HEK293 (cell line): ENCODE measurements around the gene GNPTG.

Source experiments
- CTCF ChIA-PET: fragments of 350-600 bp; formaldehyde crosslinking; extraction: SDS; loops from one replicate; lab custom pipeline; 2021; ENCODE audit warnings: antibody characterized with exemption; lab: Yijun Ruan, JAX
- POLR2A ChIA-PET: fragments of 300-600 bp; formaldehyde crosslinking; extraction: SDS; loops from one replicate; lab custom pipeline; 2020; ENCODE audit warnings: antibody characterized with exemption, inconsistent platforms; lab: Yijun Ruan, JAX
- H3K27ac ChIP-seq: fragments of 200-500 bp; sonication (Bioruptor generic); 2 replicates; pipeline ENCODE4 v1.5.1; 2014; ENCODE audit warnings: low read depth, low read length, control low read depth, inconsistent platforms; ENCODE audit errors: extremely low read depth
- H3K36me3 ChIP-seq, 2 experiments: fragments of 200-500 bp in 1 of 2; sonication (Bioruptor generic) in 1 of 2; 1 replicate in 1 of 2; 2 replicates in 1 of 2; pipeline ENCODE4 v1.5.1; 2014 to 2017; ENCODE audit warnings: inconsistent platforms in 2 of 2, low read length in 2 of 2; ENCODE audit not compliant: control insufficient read depth in 2 of 2, insufficient read depth in 1 of 2
- H3K4me1 ChIP-seq: fragments of 200-500 bp; sonication (Bioruptor generic); 2 replicates; pipeline ENCODE4 v1.5.1; 2014; ENCODE audit warnings: mild to moderate bottlenecking, low read length, inconsistent platforms; ENCODE audit not compliant: control insufficient read depth, insufficient read depth
- H3K4me3 ChIP-seq: 2 replicates; pipeline ENCODE4 v1.5.1; 2011; ENCODE audit warnings: low read depth, mild to moderate bottlenecking, control low read depth, low read length, moderate library complexity
- H3K9me3 ChIP-seq: fragments of 200-500 bp; sonication (Bioruptor generic); 2 replicates; pipeline ENCODE4 v1.5.1; 2014; ENCODE audit warnings: low read depth, low read length, inconsistent platforms; ENCODE audit not compliant: control insufficient read depth, insufficient read depth
- GLI2 ChIP-seq: fragments of 450-650 bp; formaldehyde crosslinking; IDR thresholded peaks from 2 replicates; pipeline ENCODE4; 2017; ENCODE audit warnings: missing biosample characterization, missing genetic modification characterization, low read depth, borderline replicate concordance
- GLI4 ChIP-seq: fragments of 450-650 bp; formaldehyde crosslinking; IDR thresholded peaks from 2 replicates; pipeline ENCODE4 v1.5.1; 2016; ENCODE audit warnings: missing biosample characterization, missing genetic modification characterization
- REPIN1 ChIP-seq: fragments of 450-650 bp; formaldehyde crosslinking; IDR thresholded peaks from 2 replicates; pipeline ENCODE4 v1.5.1; 2017; ENCODE audit warnings: missing biosample characterization, missing genetic modification characterization, low read depth
- SP2 ChIP-seq: fragments of 450-650 bp; formaldehyde crosslinking; IDR thresholded peaks from 2 replicates; pipeline ENCODE4 v1.5.1; 2016; ENCODE audit warnings: missing biosample characterization, missing genetic modification characterization
- ZNF10 ChIP-seq: fragments of 450-650 bp; formaldehyde crosslinking; IDR thresholded peaks from 2 replicates; pipeline ENCODE4 v1.5.1; 2017; ENCODE audit warnings: missing biosample characterization, missing genetic modification characterization
- ZNF138 ChIP-seq: fragments of 450-650 bp; formaldehyde crosslinking; IDR thresholded peaks from 2 replicates; pipeline ENCODE4 v1.5.1; 2016; ENCODE audit warnings: missing biosample characterization, missing genetic modification characterization, borderline replicate concordance
- ZNF248 ChIP-seq: fragments of 450-650 bp; formaldehyde crosslinking; IDR thresholded peaks from 2 replicates; pipeline ENCODE4 v1.5.1; 2017; ENCODE audit warnings: missing biosample characterization, missing genetic modification characterization
- ZNF311 ChIP-seq: fragments of 450-650 bp; formaldehyde crosslinking; IDR thresholded peaks from 2 replicates; pipeline ENCODE4 v1.5.1; 2017; ENCODE audit warnings: missing biosample characterization, missing genetic modification characterization, borderline replicate concordance
- ZNF48 ChIP-seq: fragments of 450-650 bp; formaldehyde crosslinking; IDR thresholded peaks from 2 replicates; pipeline ENCODE4 v1.5.1; 2016; ENCODE audit warnings: missing biosample characterization, missing genetic modification characterization
- ZNF521 ChIP-seq: fragments of 450-650 bp; formaldehyde crosslinking; IDR thresholded peaks from 2 replicates; pipeline ENCODE4 v1.5.1; 2017; ENCODE audit warnings: missing biosample characterization, mild to moderate bottlenecking, missing genetic modification characterization
- ZNF544 ChIP-seq: fragments of 450-650 bp; formaldehyde crosslinking; IDR thresholded peaks from 2 replicates; pipeline ENCODE4 v1.5.0; 2017; ENCODE audit warnings: missing biosample characterization, missing genetic modification characterization
- ZNF585B ChIP-seq: fragments of 450-650 bp; formaldehyde crosslinking; IDR thresholded peaks from 2 replicates; pipeline ENCODE4 v1.5.1; 2016; ENCODE audit warnings: missing biosample characterization, missing genetic modification characterization
- TF ChIP-seq, protein P1 (sequence below): fragments of 450-650 bp; formaldehyde crosslinking; IDR thresholded peaks from 2 replicates; pipeline ENCODE4 v1.5.1; 2017; ENCODE audit warnings: missing biosample characterization, missing genetic modification characterization
- TF ChIP-seq, protein P2 (sequence below): fragments of 450-650 bp; formaldehyde crosslinking; IDR thresholded peaks from 2 replicates; pipeline ENCODE4 v1.5.1; 2017; ENCODE audit warnings: missing biosample characterization, missing genetic modification characterization
- TF ChIP-seq, protein P3 (sequence below): fragments of 450-650 bp; formaldehyde crosslinking; IDR thresholded peaks from 2 replicates; pipeline ENCODE4 v1.5.1; 2016; ENCODE audit warnings: missing biosample characterization, missing genetic modification characterization
- TF ChIP-seq, protein P4 (sequence below): fragments of 450-650 bp; formaldehyde crosslinking; IDR thresholded peaks from 2 replicates; pipeline ENCODE4 v1.5.1; 2016; ENCODE audit warnings: missing biosample characterization, missing genetic modification characterization
- TF ChIP-seq, protein P5 (sequence below): fragments of 450-650 bp; formaldehyde crosslinking; IDR thresholded peaks from 2 replicates; pipeline ENCODE4 v1.5.1; 2016; ENCODE audit warnings: missing biosample characterization, missing genetic modification characterization, low read depth
- TF ChIP-seq, protein P6 (sequence below): fragments of 450-650 bp; formaldehyde crosslinking; IDR thresholded peaks from 2 replicates; pipeline ENCODE4 v1.5.1; 2016; ENCODE audit warnings: missing biosample characterization, missing genetic modification characterization
- TF ChIP-seq, protein P7 (sequence below): fragments of 450-650 bp; formaldehyde crosslinking; IDR thresholded peaks from 2 replicates; pipeline ENCODE4 v1.5.1; 2016; ENCODE audit warnings: missing biosample characterization, missing genetic modification characterization

The GNPTG gene

DNA sequence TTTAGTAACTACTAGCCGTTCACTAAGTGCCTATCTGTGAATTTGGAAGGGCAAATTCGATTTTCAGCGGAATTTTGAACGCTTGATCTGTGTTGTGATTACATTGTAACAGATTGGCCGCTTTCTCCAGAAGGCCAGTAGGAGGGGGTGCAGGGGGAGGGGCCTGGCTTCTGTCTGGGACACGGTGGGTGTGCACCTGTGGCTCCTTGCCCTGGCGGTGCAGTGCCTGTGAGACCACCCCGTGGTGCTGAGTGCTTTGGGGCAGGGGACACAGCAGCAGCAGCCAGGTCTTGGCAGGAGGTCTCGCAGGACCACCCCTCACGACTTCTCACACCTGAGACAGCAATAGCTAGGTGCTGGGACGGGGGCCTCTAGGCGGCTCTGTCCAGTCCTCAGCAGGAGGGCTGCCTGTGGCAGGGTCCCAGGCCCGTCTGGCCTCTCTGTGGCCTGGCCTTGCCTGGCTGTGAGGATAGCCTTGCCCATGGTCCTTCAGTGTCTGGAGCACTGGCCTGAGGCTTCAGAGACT lies 40.5 kb upstream of the GNPTG start (continued):
- TF ChIP-seq, protein P1, sequence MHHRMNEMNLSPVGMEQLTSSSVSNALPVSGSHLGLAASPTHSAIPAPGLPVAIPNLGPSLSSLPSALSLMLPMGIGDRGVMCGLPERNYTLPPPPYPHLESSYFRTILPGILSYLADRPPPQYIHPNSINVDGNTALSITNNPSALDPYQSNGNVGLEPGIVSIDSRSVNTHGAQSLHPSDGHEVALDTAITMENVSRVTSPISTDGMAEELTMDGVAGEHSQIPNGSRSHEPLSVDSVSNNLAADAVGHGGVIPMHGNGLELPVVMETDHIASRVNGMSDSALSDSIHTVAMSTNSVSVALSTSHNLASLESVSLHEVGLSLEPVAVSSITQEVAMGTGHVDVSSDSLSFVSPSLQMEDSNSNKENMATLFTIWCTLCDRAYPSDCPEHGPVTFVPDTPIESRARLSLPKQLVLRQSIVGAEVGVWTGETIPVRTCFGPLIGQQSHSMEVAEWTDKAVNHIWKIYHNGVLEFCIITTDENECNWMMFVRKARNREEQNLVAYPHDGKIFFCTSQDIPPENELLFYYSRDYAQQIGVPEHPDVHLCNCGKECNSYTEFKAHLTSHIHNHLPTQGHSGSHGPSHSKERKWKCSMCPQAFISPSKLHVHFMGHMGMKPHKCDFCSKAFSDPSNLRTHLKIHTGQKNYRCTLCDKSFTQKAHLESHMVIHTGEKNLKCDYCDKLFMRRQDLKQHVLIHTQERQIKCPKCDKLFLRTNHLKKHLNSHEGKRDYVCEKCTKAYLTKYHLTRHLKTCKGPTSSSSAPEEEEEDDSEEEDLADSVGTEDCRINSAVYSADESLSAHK (tag by site-specific recombination), result no peak
- TF ChIP-seq REPIN1 (tag by site-specific recombination), result no peak
- no peak for TF ChIP-seq ZNF138 (tag by site-specific recombination)
- TF ChIP-seq, protein P2, sequence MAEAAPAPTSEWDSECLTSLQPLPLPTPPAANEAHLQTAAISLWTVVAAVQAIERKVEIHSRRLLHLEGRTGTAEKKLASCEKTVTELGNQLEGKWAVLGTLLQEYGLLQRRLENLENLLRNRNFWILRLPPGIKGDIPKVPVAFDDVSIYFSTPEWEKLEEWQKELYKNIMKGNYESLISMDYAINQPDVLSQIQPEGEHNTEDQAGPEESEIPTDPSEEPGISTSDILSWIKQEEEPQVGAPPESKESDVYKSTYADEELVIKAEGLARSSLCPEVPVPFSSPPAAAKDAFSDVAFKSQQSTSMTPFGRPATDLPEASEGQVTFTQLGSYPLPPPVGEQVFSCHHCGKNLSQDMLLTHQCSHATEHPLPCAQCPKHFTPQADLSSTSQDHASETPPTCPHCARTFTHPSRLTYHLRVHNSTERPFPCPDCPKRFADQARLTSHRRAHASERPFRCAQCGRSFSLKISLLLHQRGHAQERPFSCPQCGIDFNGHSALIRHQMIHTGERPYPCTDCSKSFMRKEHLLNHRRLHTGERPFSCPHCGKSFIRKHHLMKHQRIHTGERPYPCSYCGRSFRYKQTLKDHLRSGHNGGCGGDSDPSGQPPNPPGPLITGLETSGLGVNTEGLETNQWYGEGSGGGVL (tag by site-specific recombination), result no peak
- TF ChIP-seq, protein P3, sequence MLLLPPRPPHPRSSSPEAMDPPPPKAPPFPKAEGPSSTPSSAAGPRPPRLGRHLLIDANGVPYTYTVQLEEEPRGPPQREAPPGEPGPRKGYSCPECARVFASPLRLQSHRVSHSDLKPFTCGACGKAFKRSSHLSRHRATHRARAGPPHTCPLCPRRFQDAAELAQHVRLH, result no peak
- TF ChIP-seq, protein P4, sequence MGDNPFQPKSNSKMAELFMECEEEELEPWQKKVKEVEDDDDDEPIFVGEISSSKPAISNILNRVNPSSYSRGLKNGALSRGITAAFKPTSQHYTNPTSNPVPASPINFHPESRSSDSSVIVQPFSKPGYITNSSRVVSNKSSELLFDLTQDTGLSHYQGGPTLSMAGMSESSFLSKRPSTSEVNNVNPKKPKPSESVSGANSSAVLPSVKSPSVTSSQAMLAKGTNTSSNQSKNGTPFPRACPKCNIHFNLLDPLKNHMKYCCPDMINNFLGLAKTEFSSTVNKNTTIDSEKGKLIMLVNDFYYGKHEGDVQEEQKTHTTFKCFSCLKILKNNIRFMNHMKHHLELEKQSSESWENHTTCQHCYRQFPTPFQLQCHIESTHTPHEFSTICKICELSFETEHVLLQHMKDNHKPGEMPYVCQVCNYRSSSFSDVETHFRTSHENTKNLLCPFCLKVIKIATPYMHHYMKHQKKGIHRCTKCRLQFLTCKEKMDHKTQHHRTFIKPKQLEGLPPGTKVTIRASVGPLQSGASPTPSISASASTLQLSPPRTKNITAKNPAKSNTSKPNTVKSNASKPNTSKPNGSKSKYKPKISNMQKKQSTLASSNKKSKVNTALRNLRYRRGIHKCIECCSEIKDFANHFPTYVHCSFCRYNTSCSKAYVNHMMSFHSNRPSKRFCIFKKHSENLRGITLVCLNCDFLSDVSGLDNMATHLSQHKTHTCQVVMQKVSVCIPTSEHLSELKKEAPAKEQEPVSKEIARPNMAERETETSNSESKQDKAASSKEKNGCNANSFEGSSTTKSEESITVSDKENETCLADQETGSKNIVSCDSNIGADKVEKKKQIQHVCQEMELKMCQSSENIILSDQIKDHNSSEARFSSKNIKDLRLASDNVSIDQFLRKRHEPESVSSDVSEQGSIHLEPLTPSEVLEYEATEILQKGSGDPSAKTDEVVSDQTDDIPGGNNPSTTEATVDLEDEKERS, result no peak
- TF ChIP-seq ZNF248 (tag by site-specific recombination), result no peak
- TF ChIP-seq, protein P5, sequence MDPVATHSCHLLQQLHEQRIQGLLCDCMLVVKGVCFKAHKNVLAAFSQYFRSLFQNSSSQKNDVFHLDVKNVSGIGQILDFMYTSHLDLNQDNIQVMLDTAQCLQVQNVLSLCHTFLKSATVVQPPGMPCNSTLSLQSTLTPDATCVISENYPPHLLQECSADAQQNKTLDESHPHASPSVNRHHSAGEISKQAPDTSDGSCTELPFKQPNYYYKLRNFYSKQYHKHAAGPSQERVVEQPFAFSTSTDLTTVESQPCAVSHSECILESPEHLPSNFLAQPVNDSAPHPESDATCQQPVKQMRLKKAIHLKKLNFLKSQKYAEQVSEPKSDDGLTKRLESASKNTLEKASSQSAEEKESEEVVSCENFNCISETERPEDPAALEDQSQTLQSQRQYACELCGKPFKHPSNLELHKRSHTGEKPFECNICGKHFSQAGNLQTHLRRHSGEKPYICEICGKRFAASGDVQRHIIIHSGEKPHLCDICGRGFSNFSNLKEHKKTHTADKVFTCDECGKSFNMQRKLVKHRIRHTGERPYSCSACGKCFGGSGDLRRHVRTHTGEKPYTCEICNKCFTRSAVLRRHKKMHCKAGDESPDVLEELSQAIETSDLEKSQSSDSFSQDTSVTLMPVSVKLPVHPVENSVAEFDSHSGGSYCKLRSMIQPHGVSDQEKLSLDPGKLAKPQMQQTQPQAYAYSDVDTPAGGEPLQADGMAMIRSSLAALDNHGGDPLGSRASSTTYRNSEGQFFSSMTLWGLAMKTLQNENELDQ (tag by site-specific recombination), result no peak
- TF ChIP-seq ZNF544 (tag by site-specific recombination), result no peak
- TF ChIP-seq ZNF48, result no peak
- TF ChIP-seq, protein P6, sequence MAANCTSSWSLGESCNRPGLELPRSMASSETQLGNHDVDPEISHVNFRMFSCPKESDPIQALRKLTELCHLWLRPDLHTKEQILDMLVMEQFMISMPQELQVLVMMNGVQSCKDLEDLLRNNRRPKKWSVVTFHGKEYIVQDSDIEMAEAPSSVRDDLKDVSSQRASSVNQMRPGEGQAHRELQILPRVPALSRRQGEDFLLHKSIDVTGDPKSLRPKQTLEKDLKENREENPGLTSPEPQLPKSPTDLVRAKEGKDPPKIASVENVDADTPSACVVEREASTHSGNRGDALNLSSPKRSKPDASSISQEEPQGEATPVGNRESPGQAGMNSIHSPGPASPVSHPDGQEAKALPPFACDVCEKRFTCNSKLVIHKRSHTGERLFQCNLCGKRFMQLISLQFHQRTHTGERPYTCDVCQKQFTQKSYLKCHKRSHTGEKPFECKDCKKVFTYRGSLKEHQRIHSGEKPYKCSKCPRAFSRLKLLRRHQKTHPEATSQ (tag by site-specific recombination), result no peak

DNA sequence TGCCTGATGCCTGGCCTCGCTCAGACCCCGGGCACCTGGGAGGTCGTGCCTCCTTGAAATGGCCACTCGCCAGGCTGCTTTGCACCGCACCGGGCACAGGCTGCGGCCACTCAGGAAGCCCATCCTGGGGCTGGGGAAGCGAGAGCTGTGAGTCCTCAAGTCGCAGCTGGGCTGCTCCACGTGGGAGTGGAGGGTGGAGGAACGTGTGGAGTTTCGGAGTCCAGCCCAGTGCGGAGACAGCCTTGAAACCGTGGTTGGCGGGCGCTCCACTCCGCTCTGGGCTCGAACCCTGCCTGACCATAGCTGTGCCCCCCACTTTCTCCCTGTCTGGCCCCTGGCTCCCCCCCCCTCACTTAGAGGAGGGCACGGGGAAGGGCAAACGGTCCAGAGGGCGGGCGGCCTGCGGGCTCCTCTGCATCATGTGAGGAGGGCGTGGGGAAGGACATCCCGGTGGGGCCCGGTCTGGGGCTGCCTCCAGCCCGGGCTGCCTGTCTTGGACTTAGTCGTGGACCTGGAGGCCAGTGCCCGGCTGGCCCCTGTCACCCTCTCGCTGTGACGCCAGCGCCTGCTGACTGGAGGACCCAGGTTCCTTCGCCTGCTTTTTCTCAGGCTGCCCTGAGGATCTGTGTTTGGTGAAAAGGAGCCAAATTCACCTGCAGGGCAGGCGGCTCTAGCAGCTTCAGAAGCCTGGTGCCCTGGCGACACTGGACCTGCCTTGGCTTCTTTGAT lies 39.8 kb upstream of the GNPTG start:
- ChIA-PET CTCF (interaction anchor here (2.7 kb wide), 1 partner anchor 11 kb away, joined by 12 read pairs; no protein-coding TSS in a partner anchor), POLR2A (interaction anchor here (2.4 kb wide), 1 partner anchor 14 kb away, joined by 7 read pairs; no protein-coding TSS in a partner anchor)
- Histone ChIP-seq H3K9me3 (no peaks in the 10 kb centered on the region), H3K27ac (peak overlapping the region; percentile 41), H3K4me3 (peak overlapping the region; percentile 81), H3K36me3 (peaks cover 6 to 60% of the 10 kb centered on the region in 2 experiments; a peak in 2 of 3 replicates)
- no peak for TF ChIP-seq GLI2 (tag by site-specific recombination)
- TF ChIP-seq ZNF10, result peak; percentile 94
- peak; percentile 26 for TF ChIP-seq SP2 (tag by site-specific recombination)
- no peak for TF ChIP-seq GLI4 (tag by site-specific recombination)
- TF ChIP-seq ZNF311 (tag by site-specific recombination), result no peak
- no peak for TF ChIP-seq ZNF585B (tag by site-specific recombination)
- TF ChIP-seq, protein P7, sequence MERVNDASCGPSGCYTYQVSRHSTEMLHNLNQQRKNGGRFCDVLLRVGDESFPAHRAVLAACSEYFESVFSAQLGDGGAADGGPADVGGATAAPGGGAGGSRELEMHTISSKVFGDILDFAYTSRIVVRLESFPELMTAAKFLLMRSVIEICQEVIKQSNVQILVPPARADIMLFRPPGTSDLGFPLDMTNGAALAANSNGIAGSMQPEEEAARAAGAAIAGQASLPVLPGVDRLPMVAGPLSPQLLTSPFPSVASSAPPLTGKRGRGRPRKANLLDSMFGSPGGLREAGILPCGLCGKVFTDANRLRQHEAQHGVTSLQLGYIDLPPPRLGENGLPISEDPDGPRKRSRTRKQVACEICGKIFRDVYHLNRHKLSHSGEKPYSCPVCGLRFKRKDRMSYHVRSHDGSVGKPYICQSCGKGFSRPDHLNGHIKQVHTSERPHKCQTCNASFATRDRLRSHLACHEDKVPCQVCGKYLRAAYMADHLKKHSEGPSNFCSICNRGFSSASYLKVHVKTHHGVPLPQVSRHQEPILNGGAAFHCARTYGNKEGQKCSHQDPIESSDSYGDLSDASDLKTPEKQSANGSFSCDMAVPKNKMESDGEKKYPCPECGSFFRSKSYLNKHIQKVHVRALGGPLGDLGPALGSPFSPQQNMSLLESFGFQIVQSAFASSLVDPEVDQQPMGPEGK, result no peak
- TF ChIP-seq ZNF521 (tag by site-specific recombination), result no peak
- TF ChIP-seq, all 188 proteins: peak for 2
- peaks cover 8% of the 10 kb centered on the region for H3K4me1 ChIP-seq
